GM21526 (cell line): Measurements from ENCODE around the gene MPP2.
"Not testable (repeated sequence)": the region's sequence is repeated elsewhere in the genome, so short reads cannot be mapped to it uniquely, and the experiment has no call there.

Experiments
- ATAC-seq: cut with Tn5 transposase; IDR thresholded peaks from one replicate; pipeline ENCODE4 v1.9.1; 2021; ENCODE audit warnings: moderate library complexity; ENCODE audit not compliant: unreplicated experiment, low FRiP score

MPP2 gene, protein sequence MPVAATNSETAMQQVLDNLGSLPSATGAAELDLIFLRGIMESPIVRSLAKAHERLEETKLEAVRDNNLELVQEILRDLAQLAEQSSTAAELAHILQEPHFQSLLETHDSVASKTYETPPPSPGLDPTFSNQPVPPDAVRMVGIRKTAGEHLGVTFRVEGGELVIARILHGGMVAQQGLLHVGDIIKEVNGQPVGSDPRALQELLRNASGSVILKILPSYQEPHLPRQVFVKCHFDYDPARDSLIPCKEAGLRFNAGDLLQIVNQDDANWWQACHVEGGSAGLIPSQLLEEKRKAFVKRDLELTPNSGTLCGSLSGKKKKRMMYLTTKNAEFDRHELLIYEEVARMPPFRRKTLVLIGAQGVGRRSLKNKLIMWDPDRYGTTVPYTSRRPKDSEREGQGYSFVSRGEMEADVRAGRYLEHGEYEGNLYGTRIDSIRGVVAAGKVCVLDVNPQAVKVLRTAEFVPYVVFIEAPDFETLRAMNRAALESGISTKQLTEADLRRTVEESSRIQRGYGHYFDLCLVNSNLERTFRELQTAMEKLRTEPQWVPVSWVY

DNA sequence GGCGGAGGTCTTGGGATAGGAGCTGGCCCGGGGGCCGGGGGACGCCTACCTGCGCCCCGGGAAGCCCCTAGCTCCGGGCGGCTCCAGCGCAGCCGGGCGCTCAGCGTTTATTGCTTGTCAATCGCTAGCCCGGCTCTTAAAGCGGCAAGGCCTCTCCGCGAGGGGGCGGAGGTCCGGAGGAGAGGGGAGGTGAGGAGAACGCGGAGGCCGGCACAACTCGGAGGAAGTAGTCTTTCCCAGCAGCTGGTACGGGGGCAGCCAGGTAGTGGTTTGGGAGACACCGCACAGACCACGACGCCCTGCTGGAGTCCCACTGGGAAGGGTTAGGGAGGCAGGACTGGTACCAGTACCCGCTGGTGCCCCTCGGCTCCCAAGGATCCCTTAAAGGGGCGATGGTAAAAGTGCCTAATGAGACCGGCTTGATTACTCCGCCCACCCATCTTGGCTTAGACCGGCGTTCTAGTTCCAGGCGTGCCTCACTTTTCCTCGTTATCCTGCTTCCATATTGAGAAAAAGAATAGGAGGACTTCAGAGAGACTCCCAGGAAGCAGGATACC lies at the start of gene MPP2:
TSS of gene MPP2 (minus strand) at position 112 of the 557 bp plus-strand sequence. CDS start 3,076 bp downstream, outside the sequence.
- ATAC-seq = no peak

DNA sequence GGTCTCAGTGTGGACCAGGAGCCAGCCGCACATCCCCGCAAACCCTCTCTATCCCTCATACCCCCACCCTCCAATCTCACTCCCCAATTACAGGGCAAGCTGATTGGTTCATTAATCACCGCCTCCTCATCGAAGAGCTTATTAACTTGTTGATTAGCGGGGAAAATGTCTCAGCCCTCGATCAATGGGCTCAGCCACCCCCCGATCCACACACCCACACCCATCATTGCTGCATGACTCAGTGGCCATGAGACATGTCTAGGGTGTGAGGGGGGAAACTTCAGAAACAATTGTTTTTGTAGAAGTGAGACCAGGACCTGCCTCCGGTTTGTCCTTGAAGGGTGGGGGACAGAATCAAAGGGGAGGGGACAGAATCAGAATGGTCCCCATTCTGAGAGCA lies 48.9 kb upstream of the MPP2 start:
- ATAC-seq = no peak

DNA sequence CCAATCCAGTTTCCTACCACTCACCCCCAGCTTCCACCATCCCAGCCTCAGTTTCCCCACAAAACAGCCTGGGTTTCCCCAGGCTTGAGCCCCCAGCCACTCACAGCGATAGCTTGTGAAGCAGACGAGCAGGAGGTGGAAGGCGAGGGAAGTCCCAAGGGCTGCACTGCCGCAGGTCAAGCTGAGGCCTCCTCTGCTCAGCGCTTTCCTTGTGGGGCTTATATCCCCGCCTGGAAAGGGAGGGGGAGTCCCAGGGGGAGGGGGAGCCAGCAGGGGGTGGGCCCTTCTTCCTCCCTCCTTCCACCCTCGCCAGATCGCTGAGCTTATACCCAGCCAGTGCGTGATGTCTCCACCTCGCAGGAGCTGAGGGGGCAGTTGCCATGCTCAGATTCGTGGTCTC lies 46.4 kb upstream of the MPP2 start, which contains the start of gene PYY:
TSS of gene PYY (minus strand) at position 195 of the 400 bp plus-strand sequence. CDS start 457 bp downstream, outside the sequence.
- ATAC-seq = no peak

DNA sequence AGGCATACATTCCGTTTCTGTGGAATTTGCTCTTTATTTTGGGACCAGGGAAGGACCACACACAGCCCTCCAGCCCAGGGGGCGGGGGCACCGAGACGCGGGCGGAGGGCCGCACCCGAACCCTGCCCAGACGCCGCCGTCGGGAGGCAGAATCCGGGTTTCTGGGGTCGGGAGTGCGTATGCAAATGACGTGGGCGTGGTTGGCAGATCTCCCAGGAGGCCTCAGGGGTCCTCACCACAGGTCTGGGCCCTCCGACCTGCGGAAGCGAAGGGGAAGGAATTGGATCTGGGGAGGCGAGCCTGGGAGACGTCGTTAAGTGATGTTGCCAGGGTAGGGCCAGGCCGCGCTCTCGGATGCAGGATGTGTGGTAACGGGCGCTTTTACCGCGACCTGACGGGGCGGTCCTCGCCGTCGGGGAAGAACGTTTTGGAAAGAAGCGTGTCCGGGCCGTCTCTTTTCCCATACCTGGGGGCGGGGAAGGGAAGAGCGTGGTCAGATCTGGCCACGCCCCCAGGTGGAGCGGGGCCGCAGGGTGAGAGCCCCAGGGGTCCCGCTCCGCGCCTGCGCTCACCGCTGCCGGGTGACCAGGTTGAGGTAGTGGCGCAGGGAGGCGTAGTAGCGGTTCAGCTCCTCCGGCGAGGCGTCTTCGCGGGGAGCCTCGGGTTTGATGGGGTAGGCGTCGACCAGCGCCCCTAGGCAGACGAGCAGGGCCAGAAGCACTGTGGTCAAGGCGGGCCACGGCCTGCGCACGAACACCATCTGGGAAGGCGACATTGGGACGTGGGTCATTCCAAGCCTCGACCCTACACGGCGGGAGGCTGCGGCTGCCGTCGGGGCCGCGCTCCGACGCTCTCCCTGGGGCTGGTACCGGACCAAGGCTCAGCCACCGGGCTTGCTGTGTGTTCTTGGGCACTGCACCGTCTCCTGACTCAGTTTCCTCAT lies 45.7 kb upstream of the MPP2 start:
- no peak for ATAC-seq

DNA sequence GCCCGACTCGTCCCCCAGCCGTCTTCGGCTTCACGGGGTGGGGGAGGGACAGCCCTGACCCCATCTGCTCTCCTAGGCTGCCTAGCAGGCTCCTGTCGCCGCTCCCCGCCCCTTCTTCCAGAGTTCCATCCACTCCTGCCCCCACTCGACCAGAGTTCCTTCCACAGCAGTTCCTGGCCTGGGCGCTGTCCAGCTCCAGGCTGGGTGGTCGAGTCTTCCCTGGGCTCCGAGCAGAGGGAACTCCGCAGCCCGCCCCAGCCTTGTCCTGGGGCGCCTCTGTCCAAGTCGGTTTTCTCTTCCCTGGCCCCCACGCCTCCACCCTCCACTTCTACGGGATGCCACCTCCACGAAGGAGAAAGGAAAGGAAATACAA lies 45.0 kb upstream of the MPP2 start:
- ATAC-seq = no peak

DNA sequence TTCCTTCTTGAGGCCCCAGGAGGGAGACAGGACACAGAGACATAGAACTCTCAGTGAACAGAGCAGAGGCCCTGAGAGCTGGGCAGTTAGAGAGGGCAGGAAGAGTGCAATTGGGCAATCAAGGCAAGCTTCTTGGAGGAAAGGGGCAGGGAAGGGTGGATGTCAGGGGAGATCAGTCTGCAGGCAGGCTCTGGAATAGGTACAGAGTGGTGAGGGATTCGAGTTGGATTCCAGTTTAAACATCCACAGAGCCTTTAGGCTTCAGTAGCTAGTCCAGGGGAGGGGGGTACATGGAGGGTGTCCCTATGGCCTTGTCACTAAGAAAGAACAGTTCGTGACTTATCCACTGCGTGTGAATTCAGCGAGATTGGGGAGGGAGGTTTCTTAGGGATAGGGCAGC lies 44.4 kb upstream of the MPP2 start:
- no peak for ATAC-seq

DNA sequence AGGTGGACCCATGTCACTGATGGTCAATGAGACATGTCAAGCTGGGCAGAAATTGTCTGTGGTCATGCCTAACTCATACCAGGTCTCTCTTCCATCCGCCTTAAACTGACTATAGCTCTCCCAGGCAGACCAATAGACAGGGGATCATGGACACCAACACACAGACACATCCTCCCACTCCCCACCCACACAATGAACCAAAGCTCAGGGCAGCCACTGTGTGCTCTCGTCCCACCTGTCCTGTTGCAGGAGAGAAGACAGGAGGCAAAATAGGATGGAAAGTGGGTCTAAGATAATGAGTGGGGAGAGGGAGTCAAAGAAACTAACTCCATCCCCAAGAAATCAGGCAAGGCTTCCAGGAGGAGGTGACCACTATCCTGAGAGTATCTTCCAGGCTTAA lies 43.2 kb upstream of the MPP2 start:
- ATAC-seq = no peak

DNA sequence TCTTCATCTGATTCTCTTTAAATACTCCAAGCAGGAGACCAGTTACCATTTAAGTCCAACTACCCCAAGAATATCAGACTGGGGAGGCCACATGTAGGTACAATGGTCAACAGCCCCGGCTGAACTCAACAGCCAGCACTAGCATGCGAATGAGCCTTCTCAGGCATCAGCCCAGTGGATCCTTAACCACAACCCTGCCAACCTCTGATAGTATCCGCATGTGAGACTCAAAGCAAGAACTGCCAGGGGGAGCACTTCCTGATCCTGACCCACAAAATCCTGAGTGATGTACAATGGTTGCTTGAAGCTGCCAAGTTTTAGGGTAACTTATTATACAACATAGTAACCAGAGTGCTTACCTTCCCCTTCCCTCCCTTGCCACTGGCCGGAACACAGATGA lies 42.4 kb upstream of the MPP2 start:
- no peak for ATAC-seq

DNA sequence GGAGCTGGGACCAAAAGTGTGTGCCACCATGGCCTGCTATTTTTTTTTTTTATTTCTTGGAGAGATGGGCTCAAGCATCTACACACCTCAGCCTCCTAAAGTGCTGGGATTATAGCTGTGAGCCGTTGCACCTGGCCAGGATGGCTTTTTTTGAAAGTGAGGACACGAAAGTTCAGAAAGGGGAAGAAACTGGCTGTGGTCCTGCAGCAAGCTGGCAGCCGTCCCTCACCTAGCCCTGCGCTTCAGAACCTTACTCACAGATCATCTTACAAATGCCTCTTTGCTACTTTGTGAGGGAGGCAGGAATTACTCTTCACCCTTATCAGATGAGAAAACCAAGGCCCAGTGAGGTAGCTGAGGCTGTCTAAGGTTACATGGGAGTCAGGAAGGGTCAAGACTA lies 39.4 kb upstream of the MPP2 start:
- no peak for ATAC-seq

DNA sequence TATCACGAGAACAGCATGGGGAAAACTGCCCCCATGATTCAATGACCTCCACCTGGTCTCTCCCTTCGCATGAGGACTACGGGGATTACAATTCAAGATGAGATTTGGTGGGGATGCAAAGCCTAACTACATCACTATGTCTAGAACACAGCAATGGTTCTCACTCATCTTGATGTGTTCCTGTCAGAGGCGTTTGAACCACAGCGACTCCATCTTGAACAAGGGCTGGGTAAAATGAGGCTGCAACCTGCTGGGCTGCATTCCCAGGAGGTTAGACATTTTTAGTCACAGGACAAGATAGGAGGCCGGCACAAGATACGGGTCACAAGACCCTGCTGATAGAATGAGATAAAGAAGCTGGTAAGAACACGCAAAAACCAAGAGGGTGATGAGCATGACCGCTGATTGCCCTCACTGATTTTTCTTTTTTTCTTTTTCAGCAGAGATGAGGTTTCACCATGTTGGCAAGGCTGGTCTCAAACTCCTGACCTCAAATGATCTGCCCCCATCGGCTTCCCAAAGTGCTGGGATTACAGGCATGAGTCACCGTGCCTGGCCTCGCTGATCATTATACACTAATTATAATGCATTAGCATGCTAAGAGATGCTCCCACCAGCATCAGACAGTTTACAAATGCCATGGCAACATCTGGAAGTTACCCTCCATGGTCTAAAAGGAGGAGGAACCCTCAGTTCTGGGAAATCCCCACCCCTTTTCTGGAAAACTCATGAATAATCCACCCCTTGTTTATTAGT lies 37.9 kb upstream of the MPP2 start:
- no peak for ATAC-seq

DNA sequence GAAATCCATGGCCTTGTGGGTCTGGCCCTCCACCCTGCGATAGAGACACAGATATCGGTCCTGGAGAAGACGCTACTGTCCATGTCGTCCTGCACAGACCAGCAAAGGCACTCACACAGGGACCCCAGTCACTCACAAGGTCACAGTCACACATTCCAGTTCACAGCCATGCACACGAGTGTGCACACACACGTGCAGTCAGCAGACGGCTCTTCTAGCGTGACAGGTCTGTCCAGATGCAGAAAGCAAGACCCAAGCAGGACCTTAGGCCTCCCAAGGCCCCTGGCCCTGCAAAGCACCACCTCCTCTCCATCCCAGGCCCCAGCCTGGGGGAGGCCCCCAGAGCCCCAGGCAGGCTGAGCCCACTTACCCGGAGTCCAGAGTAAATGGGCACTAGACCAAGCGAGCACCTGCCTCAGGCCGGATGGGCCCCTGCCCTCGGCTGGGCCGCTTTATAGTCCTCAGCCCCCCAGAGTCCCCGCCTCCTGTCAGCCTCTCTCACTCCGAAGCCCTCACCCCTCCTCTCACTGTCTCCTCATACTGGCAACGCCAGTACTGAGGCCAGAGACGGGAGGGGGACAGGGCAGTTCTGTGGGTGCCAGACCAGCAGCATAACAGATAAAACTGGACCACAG lies 34.8 kb upstream of the MPP2 start, which contains the start of gene PPY:
TSS of gene PPY (minus strand) at position 426 of the 635 bp plus-strand sequence. CDS start 822 bp downstream, outside the sequence.
- no peak for ATAC-seq

DNA sequence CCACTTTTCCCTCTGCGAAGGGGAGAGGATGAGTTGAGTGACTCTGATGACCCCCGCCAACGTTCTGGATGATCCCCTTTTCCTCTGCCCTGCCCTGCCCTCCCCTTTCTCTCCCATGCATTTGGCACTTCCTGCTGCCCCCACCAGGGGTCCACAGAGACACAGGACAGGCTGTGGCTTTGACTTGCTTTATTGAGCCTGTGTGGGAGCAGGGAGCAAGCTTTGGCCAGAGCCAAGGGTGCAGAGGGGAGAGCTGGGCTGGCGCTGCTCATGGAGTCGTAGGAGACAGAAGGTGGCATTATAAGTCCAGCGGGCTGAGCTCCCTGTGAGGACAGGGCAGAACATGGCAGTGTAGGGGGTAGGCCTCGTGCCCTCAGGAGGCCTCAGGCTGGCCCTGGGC lies 33.3 kb upstream of the MPP2 start:
- no peak for ATAC-seq

DNA sequence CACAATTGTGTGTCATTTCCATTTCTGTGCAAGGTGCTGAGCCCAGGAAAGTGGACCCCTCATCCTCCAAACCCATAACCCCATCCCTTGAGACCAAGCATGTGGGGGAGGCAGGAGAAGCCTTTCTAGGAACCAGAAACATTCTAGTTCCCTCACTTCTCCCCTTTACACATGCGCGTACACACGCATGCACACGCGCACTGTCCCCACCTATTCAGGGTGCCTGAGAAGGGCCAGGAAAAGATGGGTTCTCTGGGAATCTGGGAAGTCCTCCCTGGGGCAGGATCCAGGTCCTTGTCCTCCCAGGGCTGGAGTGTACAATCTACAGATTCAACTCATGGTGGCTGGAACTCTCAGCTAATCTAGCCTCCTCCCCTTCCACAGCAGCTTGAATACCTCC lies 32.5 kb upstream of the MPP2 start:
- ATAC-seq = no peak

DNA sequence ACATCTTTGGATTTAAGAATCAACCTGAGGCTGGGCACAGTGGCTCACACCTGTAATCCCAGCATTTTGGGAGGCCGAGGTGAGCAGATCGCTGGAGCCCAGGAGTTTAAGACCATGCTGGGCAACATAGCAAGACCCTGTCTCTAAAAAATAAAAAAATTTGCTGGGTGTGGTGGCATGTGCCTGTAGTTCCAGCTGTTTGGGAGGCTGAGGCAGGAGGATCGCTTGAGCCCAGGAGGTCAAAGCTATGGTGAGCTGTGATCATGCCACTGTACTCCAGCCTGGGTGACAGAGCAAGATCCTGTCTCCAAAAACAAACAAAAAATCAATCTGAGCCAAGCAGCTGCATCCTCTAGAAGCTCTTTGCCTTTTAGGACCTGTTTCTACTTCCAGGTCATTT lies 32.1 kb upstream of the MPP2 start:
- ATAC-seq = not testable (repeated sequence)

DNA sequence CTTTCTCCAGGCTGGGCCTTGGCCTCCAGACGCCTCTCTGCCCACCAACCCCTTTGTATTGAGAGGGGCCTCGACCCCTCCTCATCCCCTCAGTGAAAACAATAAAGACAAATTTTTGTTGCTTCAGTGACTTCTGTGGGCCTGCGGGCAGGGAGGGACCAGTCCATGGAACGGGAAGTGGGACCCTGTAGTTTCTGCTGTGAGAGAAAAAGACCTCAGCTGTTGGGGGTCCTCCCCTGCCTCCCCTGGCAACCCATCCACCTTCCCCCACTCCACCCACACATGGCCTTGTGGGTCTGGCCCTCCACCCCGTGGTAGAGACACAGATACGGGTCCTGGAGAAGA lies 31.5 kb upstream of the MPP2 start:
- no peak for ATAC-seq

DNA sequence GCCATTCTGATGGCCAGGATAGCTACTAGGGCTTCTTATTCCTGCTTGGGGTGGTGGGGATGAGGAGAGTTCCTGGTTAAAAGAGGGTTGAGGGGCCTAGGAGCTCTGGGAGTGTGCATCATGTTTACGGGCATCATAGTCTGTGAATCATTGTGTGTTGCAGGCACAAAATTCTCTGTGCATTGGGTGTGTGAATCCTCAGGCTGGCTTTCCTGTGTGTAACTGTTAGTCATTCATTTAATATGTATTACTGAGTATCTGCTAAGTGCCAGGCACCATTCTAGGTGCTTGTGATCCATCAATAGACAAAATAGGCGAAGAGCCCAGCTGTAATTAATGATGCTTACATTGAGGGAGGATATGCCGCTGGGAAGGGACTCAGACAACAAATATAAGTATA lies 29.1 kb upstream of the MPP2 start:
- ATAC-seq = no peak

DNA sequence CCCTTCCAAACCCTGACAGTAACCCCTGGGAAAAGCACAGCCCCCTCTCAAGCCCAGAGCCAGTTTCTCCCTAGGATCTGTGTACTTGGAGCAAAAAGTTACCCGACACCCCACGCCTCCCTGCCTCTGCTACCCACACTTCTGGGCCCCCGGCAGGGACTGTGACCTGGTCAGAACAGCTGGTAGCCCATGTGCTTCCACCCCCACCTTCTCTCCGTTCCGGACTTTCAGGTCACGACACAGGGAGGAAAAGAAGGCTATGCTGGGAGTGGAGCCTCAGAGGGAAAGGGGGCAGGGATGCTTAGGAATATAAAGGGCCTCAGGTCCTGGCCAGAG lies 28.6 kb upstream of the MPP2 start:
- no peak for ATAC-seq

DNA sequence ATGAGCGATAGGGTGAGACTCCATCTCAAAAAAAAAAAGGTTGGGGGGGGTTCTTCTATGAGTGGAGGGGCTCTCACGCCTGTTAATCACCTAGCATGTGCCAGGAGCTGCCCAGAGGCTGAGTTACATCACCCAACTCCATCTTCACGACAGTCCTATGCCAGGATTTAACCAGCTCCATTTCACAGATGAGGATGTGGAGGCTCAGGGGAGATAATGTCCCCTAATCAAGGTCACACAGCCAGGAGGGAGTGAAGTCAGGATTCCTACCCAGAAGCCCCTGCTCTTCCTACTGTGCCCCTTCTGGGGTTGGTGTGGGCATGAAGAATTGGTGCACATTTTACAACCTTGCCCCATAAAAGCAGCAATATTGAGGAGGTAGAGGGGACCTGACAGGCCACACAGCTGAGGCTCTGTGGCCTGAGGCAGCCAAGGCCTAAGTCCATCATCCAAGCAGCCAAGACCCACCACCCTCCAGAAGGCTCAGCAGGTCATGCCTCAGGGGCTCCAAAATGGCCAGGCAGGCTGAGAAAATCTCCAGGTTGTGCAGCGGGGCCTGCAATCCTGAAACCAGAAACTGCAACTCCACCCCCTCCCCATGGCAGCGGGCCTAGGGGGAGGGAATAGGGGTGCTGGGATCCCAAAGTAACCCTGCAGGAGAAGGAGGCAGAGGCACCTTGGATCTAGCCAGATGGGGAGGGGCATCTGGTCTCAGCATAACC lies 28.0 kb upstream of the MPP2 start:
- ATAC-seq = no peak

DNA sequence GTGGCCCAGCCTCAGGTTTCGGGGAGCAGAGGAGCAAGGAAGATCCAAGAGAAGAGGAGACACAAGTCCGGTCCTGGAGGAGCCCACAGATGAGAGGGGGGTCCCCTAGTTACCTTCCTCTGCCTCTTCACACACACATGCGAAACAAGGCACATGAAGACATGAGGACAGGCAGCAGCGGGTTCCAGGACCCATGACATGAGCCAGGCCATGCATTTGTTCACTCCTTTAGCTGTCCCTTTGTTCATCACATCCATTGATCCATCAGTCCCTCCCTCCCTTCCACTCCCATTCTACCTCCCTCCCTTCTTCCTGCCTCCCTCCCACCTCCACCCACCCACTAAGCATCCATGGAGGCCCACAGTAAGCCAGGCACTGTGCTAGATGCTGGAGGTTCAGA lies 25.6 kb upstream of the MPP2 start:
- no peak for ATAC-seq
